LHCN-M2 (cell line): ENCODE results near the gene SGMS2. TPM values are rescaled to one million over a fixed set of nuclear protein-coding genes. Genes with fewer than 3 reads are reported as not detected.
A peak's percentile ranks its signal among the peaks of the same experiment; 100 is the strongest.

Source experiments
- DNase-seq: peaks from one replicate; pipeline ENCODE4 v3.0.0-alpha.2; 2012; ENCODE audit warnings: low read depth
- polyA plus RNA-seq: library from polyadenylated mRNA; unstranded; fragments of >200 nt; gene quantifications from one replicate; pipeline ENCODE4 v1.2.1, GENCODE V29; 2012; ENCODE audit warnings: missing spikeins
- total RNA-seq: library from RNA; depleted of rRNA; stranded (reverse); fragments of >200 nt; gene quantifications from 2 replicates; pipeline ENCODE4 v1.2.3, GENCODE V29; 2014; rRNA removed

Gene SGMS2
- 80.2 and 98.9 TPM in 2 replicates for total RNA-seq
- 9.1 TPM for polyA plus RNA-seq

GRCh38 chr4:107824350-107825071 is at the start of gene SGMS2:
TSS of gene SGMS2 (plus strand) at chr4:107824932. CDS start at chr4:107895554, 70,622 bp downstream.
- peak; percentile 89 for DNase-seq

- no peak for DNase-seq
These were observed 46.8 kb upstream of the SGMS2 start for GRCh38 chr4:107777890-107778289.

GRCh38 chr4:107778784-107779530 is 45.8 kb upstream of the SGMS2 start:
- DNase-seq, result no peak

- DNase-seq, result peak; percentile 48
These were observed 44.1 kb upstream of the SGMS2 start for GRCh38 chr4:107780665-107781064.

GRCh38 chr4:107791902-107792301 is 32.8 kb upstream of the SGMS2 start:
- no peak for DNase-seq

- DNase-seq, result no peak
These were observed 32.0 kb upstream of the SGMS2 start for GRCh38 chr4:107792711-107793110.

GRCh38 chr4:107793996-107794395 is 30.7 kb upstream of the SGMS2 start:
- DNase-seq, result no peak

- DNase-seq, result no peak
These were observed 24.9 kb upstream of the SGMS2 start for GRCh38 chr4:107799669-107800450.

- no peak for DNase-seq
These were observed 24.0 kb upstream of the SGMS2 start for GRCh38 chr4:107800706-107801105.

- DNase-seq, result peak; percentile 84
These were observed 22.9 kb upstream of the SGMS2 start for GRCh38 chr4:107801766-107802211.

- DNase-seq, result no peak
These were observed 19.8 kb upstream of the SGMS2 start for GRCh38 chr4:107804956-107805355.

GRCh38 chr4:107806196-107806595 is 18.5 kb upstream of the SGMS2 start:
- DNase-seq, result no peak

- DNase-seq, result no peak
These were observed 16.2 kb upstream of the SGMS2 start for GRCh38 chr4:107808572-107808971.

GRCh38 chr4:107809210-107809609 is 15.5 kb upstream of the SGMS2 start:
- no peak for DNase-seq

- no peak for DNase-seq
These were observed 10.0 kb upstream of the SGMS2 start for GRCh38 chr4:107814758-107815157.

GRCh38 chr4:107815158-107815557 is 9.6 kb upstream of the SGMS2 start:
- no peak for DNase-seq

- DNase-seq, result peak; percentile 60
These were observed 6.3 kb upstream of the SGMS2 start for GRCh38 chr4:107818301-107818910.

GRCh38 chr4:107823870-107824349 is 822 bp upstream of the SGMS2 start:
- no peak for DNase-seq

- peak; percentile 57 for DNase-seq
These were observed 516 bp downstream of the SGMS2 start for GRCh38 chr4:107825072-107825824.

- DNase-seq, result no peak
These were observed 1.8 kb downstream of the SGMS2 start for GRCh38 chr4:107826421-107826980.
